Astrocyte (in vitro differentiated cells and primary cell): Measurements from ENCODE around the gene RSPH6A. TPM values are rescaled to one million over a fixed set of nuclear protein-coding genes. Genes with fewer than 3 reads are reported as not detected.

ENCODE experiments used
- DNase-seq: peaks from one replicate; pipeline ENCODE4 v3.0.0-alpha.2; 2010; ENCODE audit warnings: low read depth
- FAIRE-seq: peaks from 2 replicates; lab custom pipeline; 2011; peaks lifted over from hg19 to GRCh38; lab: Jason Lieb, UNC
- H2AFZ ChIP-seq: 2 replicates; pipeline ENCODE4 v1.6.0; 2012; ENCODE audit warnings: low read depth, low read length, inconsistent platforms
- H3K27ac ChIP-seq: 2 replicates; pipeline ENCODE4 v1.5.1; 2011; ENCODE audit warnings: low read depth, low read length, inconsistent platforms
- H3K27me3 ChIP-seq: 2 replicates; pipeline ENCODE4 v1.6.0; 2011; ENCODE audit warnings: low read length, inconsistent platforms; ENCODE audit not compliant: insufficient read depth
- H3K36me3 ChIP-seq: 2 replicates; pipeline ENCODE4 v1.5.1; 2011; ENCODE audit warnings: low read length, inconsistent platforms; ENCODE audit not compliant: insufficient read depth
- H3K4me1 ChIP-seq: 2 replicates; pipeline ENCODE4 v1.5.1; 2011; ENCODE audit warnings: low read length, inconsistent platforms; ENCODE audit not compliant: insufficient read depth
- H3K4me2 ChIP-seq: 2 replicates; pipeline ENCODE4 v1.6.0; 2012; ENCODE audit warnings: low read length, inconsistent platforms
- H3K4me3 ChIP-seq: 2 replicates; pipeline ENCODE4 v1.5.1; 2011; ENCODE audit warnings: low read depth, mild to moderate bottlenecking, low read length, inconsistent platforms; ENCODE audit not compliant: insufficient read depth
- H3K79me2 ChIP-seq: 2 replicates; pipeline ENCODE4 v1.6.0; 2012; ENCODE audit warnings: mild to moderate bottlenecking, low read length, inconsistent platforms; ENCODE audit not compliant: insufficient read depth
- H3K9ac ChIP-seq: 2 replicates; pipeline ENCODE4 v1.6.0; 2012; ENCODE audit warnings: mild to moderate bottlenecking, low read length, inconsistent platforms
- H3K9me3 ChIP-seq: 2 replicates; pipeline ENCODE4 v1.5.1; 2012; ENCODE audit warnings: low read depth, mild to moderate bottlenecking, low read length, inconsistent platforms; ENCODE audit not compliant: insufficient read depth
- H4K20me1 ChIP-seq: 2 replicates; pipeline ENCODE4 v1.6.0; 2012; ENCODE audit warnings: low read length, inconsistent platforms; ENCODE audit not compliant: insufficient read depth
- H3K27ac Mint-ChIP-seq: one replicate; pipeline ENCODE4 v1.8.0; 2021; ENCODE audit warnings: mild to moderate bottlenecking, mixed read lengths; ENCODE audit not compliant: unreplicated experiment
- H3K27me3 Mint-ChIP-seq: one replicate; pipeline ENCODE4 v1.8.0; 2021; ENCODE audit warnings: low read depth, mixed read lengths; ENCODE audit not compliant: unreplicated experiment
- H3K36me3 Mint-ChIP-seq: one replicate; pipeline ENCODE4 v1.8.0; 2021; ENCODE audit warnings: low read depth, mixed read lengths; ENCODE audit not compliant: unreplicated experiment
- H3K4me1 Mint-ChIP-seq: one replicate; pipeline ENCODE4 v1.8.0; 2021; ENCODE audit warnings: low read depth, mixed read lengths; ENCODE audit not compliant: unreplicated experiment
- H3K4me3 Mint-ChIP-seq: one replicate; pipeline ENCODE4 v1.8.0; 2021; ENCODE audit warnings: mild to moderate bottlenecking, moderate library complexity, mixed read lengths; ENCODE audit not compliant: unreplicated experiment
- H3K9me3 Mint-ChIP-seq: one replicate; pipeline ENCODE4 v1.8.0; 2021; ENCODE audit warnings: mild to moderate bottlenecking, mixed read lengths; ENCODE audit not compliant: unreplicated experiment
- CTCF ChIP-seq: IDR thresholded peaks from 2 replicates; pipeline ENCODE4 v1.5.1; 2011; ENCODE audit warnings: low read depth, mild to moderate bottlenecking, inconsistent platforms, low read length, moderate library complexity; ENCODE audit not compliant: insufficient read depth
- EZH2 ChIP-seq: IDR thresholded peaks from 2 replicates; pipeline ENCODE4 v1.6.1; 2012; ENCODE audit warnings: mild to moderate bottlenecking, low read length, inconsistent platforms; ENCODE audit not compliant: insufficient read depth
- total RNA-seq: library from RNA; stranded (reverse); gene quantifications from 2 replicates; pipeline ENCODE4 v1.2.1, GENCODE V29; 2021

RSPH6A gene
- total RNA-seq, 1 donor from 2014 or later, result 0.23 TPM

DNA sequence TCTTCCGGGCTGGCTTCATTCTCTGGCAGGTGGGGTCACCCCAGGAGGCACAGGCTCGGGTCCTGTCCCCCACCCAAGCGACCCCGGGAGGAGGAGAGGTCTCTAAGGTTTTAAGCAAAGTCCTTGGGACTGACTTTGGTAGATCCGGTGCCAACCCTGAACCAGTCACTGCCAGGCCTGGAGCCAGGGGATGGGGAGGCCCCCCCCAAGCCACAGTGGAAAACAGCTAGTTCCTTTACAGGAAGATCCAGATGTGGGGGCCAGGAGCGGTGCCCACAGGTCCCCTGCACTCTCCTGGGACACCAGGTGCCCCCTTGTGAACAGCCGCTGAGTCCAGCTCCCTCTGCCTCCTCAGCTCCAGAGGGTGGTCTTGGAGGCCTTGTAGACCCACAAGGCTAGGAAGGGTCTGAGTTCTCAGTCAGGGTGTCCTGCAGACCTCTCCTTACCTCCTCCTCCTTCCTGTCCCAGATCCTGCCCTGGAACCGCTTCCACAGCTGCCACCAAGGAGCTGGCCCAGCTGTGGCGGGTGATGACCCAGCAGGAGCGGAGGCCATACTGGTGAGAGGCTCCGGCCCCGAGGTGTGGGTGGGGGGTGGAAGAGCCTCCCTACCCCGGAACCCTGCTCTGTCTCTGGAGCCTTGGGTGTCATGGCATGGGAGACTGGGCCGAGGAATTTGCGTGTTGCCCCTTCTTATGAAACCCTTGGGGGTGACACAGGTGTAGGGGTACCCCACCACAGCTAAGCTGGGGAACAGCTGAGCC is 52.1 kb downstream of the RSPH6A start:
- Mint-ChIP-seq H3K4me3 (no peak overlapping the region), H3K27ac (peak overlapping the region; percentile 41), H3K27me3 (peaks cover 5% of the 10 kb centered on the region), H3K4me1 (peaks cover 8% of the 10 kb centered on the region), H3K36me3 (no peaks in the 10 kb centered on the region), H3K9me3 (no peaks in the 10 kb centered on the region)
- Histone ChIP-seq H3K36me3 (no peaks in the 10 kb centered on the region), H3K27me3 (no peaks in the 10 kb centered on the region), H3K9ac (no peak overlapping the region), H3K4me1 (peaks cover 27% of the 10 kb centered on the region), H2AFZ (no peak overlapping the region), H4K20me1 (no peaks in the 10 kb centered on the region), H3K27ac (no peak overlapping the region), H3K4me3 (no peak overlapping the region), H3K4me2 (no peak overlapping the region), H3K79me2 (peaks cover 12% of the 10 kb centered on the region), H3K9me3 (no peaks in the 10 kb centered on the region)
- FAIRE-seq (no peak), DNase-seq (no peak)
- TF ChIP-seq CTCF, result no peak
- no peak for TF ChIP-seq EZH2

- H3K36me3 Mint-ChIP-seq, result no peaks in the 10 kb centered on the region
- no peak overlapping the region for H3K4me3 Mint-ChIP-seq
- Histone ChIP-seq H3K9me3 (no peaks in the 10 kb centered on the region), H3K79me2 (peaks cover 8% of the 10 kb centered on the region), H2AFZ (no peak overlapping the region), H3K4me1 (peaks cover 20% of the 10 kb centered on the region), H4K20me1 (no peaks in the 10 kb centered on the region), H3K9ac (no peak overlapping the region), H3K4me2 (no peak overlapping the region), H3K4me3 (no peak overlapping the region), H3K27me3 (no peaks in the 10 kb centered on the region), H3K27ac (no peak overlapping the region), H3K36me3 (no peaks in the 10 kb centered on the region)
- H3K9me3 Mint-ChIP-seq, result no peaks in the 10 kb centered on the region
- H3K27ac Mint-ChIP-seq, result no peak overlapping the region
- TF ChIP-seq EZH2 (no peak), CTCF (no peak)
- no peak for DNase-seq
- peaks cover 9% of the 10 kb centered on the region for H3K27me3 Mint-ChIP-seq
- FAIRE-seq, result no peak
- H3K4me1 Mint-ChIP-seq, result peaks cover 8% of the 10 kb centered on the region
Measured at GRCh38 chr19:45761714-45762113, 53.4 kb downstream of the RSPH6A start.

- H3K9me3 Mint-ChIP-seq, result peaks cover 1% of the 10 kb centered on the region
- TF ChIP-seq CTCF (no peak), EZH2 (no peak)
- H3K4me3 Mint-ChIP-seq, result no peak overlapping the region
- H3K27ac ChIP-seq, result no peak overlapping the region
- H3K79me2 ChIP-seq, result no peaks in the 10 kb centered on the region
- no peak overlapping the region for H3K27ac Mint-ChIP-seq
- DNase-seq, result no peak
- H3K4me1 Mint-ChIP-seq, result no peaks in the 10 kb centered on the region
- no peaks in the 10 kb centered on the region for H3K36me3 Mint-ChIP-seq
- no peak overlapping the region for H2AFZ ChIP-seq
- no peak overlapping the region for H3K4me3 ChIP-seq
- FAIRE-seq, result no peak
- H3K27me3 ChIP-seq, result no peaks in the 10 kb centered on the region
- peaks cover 20% of the 10 kb centered on the region for H3K27me3 Mint-ChIP-seq
- no peaks in the 10 kb centered on the region for H4K20me1 ChIP-seq
- H3K4me1 ChIP-seq, result peaks cover 2% of the 10 kb centered on the region
- H3K4me2 ChIP-seq, result no peak overlapping the region
- no peak overlapping the region for H3K9ac ChIP-seq
- H3K36me3 ChIP-seq, result no peaks in the 10 kb centered on the region
- H3K9me3 ChIP-seq, result no peaks in the 10 kb centered on the region
Measured at GRCh38 chr19:45758921-45759320, 56.2 kb downstream of the RSPH6A start.
